HG03439 (cell line): ENCODE results near the gene FSIP1.

ENCODE experiments used
- ATAC-seq: cut with Tn5 transposase; IDR thresholded peaks from one replicate; pipeline ENCODE4 v1.9.1; 2021; ENCODE audit warnings: mild to moderate bottlenecking, moderate library complexity; ENCODE audit not compliant: unreplicated experiment

The FSIP1 gene

GRCh38 chr15:39721893-39722292 lies 60.7 kb downstream of the FSIP1 start:
- ATAC-seq: no peak

GRCh38 chr15:39720621-39721611 lies 61.7 kb downstream of the FSIP1 start:
- ATAC-seq: no peak

GRCh38 chr15:39720081-39720480 lies 62.6 kb downstream of the FSIP1 start:
- no peak for ATAC-seq

GRCh38 chr15:39719109-39719508 lies 63.5 kb downstream of the FSIP1 start:
- no peak for ATAC-seq

GRCh38 chr15:39717134-39717533 lies 65.5 kb downstream of the FSIP1 start:
- ATAC-seq: no peak

- ATAC-seq: no peak
Observed at GRCh38 chr15:39714251-39714650, 68.4 kb downstream of the FSIP1 start.

- no peak for ATAC-seq
Observed at GRCh38 chr15:39713846-39714245, 68.8 kb downstream of the FSIP1 start.

GRCh38 chr15:39710681-39711080 lies 72.0 kb downstream of the FSIP1 start:
- no peak for ATAC-seq

- no peak for ATAC-seq
Observed at GRCh38 chr15:39709941-39710340, 72.7 kb downstream of the FSIP1 start.

- ATAC-seq: no peak
Observed at GRCh38 chr15:39706206-39706605, 76.4 kb downstream of the FSIP1 start.

GRCh38 chr15:39704689-39705088 lies 78.0 kb downstream of the FSIP1 start:
- ATAC-seq: no peak

GRCh38 chr15:39704235-39704634 lies 78.4 kb downstream of the FSIP1 start:
- no peak for ATAC-seq

- no peak for ATAC-seq
Observed at GRCh38 chr15:39701988-39702387, 80.7 kb downstream of the FSIP1 start.

- no peak for ATAC-seq
Observed at GRCh38 chr15:39700375-39700700, 82.3 kb downstream of the FSIP1 start.

- no peak for ATAC-seq
Observed at GRCh38 chr15:39699516-39700374, 82.9 kb downstream of the FSIP1 start.

- no peak for ATAC-seq
Observed at GRCh38 chr15:39698444-39699390, 83.9 kb downstream of the FSIP1 start.

GRCh38 chr15:39697509-39697908 lies 85.1 kb downstream of the FSIP1 start:
- no peak for ATAC-seq

GRCh38 chr15:39695793-39696192 lies 86.8 kb downstream of the FSIP1 start:
- no peak for ATAC-seq

- no peak for ATAC-seq
Observed at GRCh38 chr15:39692356-39693327, 90.0 kb downstream of the FSIP1 start.
